Left forelimb (tissue), 1 donor: ENCODE measurements around the gene GTF2E1.
A peak's percentile ranks its signal among the peaks of the same experiment; 100 is the strongest.
"Not testable (repeated sequence)": the region's sequence is repeated elsewhere in the genome, so short reads cannot be mapped to it uniquely, and the experiment has no call there.

Experiments used
- DNase-seq: peaks from one replicate; pipeline ENCODE4 v3.0.0-alpha.2; 2018; ENCODE audit warnings: low spot score

Gene GTF2E1

DNA sequence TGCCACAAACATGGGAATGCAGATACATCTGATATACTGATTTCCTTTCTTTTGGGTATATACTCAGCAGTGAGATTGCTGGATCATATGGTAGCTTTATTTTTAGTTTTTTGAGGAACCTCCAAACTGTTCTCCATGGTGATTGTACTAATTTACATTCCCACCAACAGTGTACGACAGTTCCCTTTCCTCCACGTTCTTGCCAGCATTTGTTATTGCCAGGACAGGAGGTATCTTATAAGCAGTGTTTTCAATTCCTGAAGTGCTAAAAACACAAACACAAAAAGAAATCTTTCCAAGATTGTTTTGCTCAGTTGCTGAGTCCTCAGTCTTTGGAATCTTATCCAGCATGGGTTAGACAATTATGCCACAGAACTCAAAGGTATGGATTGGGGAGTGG lies 13.5 kb downstream of the GTF2E1 start:
- DNase-seq: no peak

DNA sequence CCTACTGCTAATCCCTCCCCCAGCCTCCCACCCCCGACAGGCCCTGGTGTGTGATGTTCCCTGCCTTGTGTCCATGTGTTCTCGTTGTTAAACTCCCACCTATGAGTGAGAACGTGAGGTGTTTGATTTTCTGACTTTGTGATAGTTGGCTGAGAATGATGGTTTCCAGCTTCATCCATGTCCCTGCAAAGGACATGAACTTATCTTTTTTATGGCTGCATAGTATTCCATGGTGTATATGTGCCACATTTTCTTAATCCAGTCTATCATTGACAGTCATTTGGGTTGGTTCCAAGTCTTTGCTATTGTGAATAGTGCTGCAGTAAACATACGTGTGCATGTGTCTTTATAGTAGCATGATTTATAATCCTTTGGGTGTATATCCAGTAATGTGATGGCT lies 16.0 kb downstream of the GTF2E1 start:
- DNase-seq: not testable (repeated sequence)

DNA sequence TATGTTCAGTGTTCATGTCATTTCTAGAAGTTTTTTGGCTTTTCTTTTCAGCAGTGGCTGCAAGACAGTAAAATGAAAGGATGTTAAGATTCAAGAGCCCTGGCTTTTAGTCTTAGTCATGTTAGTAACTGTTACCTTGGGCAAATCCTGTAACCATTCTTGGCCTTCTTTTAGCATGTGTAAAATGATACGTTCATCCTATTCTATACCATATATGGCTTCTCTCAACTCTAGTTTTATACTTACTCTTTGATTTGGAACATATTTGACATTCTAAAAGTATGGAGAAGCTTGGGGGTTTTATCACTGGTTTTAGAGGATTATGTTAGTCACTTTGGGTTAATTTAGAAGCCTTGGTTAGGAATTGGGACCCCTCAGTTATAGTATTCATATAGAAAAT lies 20.1 kb downstream of the GTF2E1 start:
- DNase-seq: no peak

DNA sequence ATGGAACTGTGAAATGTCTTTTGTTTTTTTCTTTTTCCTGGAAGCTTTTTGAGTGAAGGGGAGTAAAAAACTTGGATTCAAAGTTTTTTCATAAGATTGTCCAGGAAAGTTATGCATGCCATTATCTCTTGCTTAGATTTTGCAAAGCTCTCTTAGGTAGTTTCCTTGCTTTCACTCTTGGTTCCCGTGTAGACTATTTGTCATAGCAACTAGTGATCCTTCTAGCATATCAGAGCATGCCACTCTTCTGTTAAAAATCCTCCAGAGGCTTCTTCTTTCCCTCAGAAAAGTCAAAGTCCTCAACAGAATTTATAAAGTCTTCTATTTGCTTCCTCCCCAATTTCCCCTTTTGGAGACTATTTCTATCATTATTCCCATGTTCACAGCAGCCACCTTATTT lies 21.1 kb downstream of the GTF2E1 start:
- DNase-seq: no peak

DNA sequence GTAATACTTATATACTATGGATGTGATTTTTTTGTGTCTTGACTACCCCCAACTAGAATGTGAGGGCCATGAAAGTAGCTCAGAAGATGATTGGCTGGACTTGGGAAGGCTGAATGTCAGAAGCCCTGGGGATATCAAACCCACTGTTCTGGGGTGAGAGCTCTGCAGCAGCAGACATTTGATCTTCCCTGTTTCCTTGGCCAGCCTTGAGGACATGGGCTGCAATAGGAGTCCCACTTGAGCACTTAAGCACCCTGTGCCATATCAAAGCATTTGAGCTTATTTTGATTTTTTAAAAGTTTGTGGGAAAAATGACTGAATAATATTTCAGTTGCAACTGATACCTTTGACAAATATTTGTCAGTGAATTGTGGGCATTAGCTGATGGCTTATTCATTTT lies 21.7 kb downstream of the GTF2E1 start:
- no peak for DNase-seq

DNA sequence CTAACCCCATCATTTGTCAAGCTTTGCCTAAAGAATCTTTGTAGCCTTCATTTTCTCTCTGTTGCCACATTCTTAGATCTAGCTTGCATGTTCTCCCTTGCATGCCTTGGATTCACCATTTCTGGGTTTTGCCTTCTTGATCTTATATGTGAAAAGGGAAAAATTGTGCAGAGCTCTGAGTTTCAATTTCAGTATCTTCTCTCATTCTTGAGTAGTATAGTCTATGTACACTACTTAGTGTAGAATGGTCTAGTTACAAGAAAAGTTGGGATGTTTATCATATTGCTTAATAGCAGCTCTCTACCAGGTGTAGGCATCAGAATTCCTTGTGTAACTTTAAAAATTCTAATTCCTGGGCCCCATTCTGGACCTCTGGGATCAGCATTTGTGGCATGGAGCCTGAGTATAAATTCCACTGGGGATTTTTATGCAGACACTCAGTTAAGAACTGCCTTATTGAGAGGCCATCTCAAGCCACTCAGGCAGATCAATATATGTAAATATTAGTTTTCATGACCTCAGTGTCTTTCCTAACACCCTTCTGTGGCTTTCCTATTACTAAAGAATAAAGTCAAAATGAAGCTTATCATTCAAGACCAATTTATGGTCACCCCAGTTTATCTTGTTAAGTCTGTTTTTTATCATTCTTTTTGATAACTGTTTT lies 23.4 kb downstream of the GTF2E1 start:
- DNase-seq: no peak

DNA sequence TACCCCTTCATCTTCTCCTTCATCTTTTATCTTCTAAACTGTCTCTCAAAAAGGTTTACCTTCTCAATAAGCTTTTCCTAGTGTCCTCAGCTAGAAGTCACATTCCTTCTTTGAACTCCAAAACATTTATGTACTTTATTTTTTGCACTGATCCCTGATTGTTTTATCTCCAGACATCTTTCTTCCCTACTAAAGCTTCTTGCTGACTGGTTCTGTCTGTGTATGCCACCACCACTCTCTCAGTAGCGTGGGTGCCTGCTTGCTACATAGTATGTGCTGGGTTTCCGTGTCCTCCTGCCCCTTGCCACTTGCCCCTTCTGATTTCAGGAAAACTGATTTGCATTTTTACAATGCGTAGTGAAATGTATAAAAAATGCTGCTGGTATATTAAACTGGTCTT lies 24.0 kb downstream of the GTF2E1 start:
- no peak for DNase-seq

DNA sequence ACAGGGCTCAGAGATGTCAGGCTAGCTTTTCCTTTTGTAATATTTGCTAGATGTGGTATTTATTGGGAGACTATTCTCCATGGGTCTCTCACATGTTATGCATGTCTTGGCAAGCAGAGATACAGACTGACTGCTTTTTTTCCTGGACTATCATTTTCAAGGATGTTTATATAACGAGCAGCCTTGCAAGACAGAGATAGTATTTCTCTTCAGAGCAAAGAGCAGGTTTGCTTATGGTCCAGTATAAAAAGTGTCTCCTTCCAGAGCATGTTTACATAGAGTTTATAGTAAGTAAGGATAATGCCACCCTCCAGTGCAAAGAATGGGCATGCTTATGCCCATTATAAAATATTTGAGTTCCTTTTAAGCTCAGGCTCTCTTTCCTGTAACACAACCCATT lies 24.6 kb downstream of the GTF2E1 start:
- DNase-seq: no peak

DNA sequence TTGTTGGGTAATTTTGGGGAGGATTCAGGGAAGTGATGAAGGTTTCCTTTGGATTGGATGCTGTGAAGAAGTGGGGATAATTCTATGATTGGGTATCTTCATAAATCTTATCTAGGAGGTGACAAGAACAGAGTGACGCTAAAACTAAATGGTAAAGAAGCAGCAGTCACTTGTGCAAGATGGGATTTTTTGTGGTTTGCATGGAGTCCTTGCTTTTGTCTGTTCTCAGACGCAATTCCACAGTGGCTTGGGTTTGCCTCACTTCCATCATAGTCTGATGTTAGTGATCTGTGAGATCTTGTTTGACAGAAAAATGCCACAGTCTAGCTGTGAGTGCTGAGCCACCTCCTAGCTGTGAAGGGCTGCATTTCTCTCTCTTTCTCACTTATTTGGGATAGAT lies 26.9 kb downstream of the GTF2E1 start:
- DNase-seq: no peak

DNA sequence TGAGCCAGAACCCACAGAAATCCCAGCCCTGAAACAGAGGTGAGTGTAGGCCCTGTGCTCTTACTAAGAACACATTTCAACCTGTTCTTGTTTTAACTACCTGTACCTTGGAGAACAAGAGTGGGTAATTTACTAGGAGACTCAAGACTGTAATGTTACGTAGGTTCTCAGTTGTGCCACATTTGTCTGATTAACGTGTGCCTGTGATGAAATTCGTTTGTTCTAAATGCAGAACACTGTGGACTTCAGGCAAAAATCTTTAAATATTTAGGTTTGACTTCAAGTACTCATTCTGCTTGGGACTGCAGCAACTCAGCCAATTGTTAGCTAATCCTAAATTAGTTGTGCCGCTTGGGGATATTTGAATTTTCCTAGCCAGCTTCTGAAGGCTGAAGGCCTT lies 28.3 kb downstream of the GTF2E1 start:
- no peak for DNase-seq

DNA sequence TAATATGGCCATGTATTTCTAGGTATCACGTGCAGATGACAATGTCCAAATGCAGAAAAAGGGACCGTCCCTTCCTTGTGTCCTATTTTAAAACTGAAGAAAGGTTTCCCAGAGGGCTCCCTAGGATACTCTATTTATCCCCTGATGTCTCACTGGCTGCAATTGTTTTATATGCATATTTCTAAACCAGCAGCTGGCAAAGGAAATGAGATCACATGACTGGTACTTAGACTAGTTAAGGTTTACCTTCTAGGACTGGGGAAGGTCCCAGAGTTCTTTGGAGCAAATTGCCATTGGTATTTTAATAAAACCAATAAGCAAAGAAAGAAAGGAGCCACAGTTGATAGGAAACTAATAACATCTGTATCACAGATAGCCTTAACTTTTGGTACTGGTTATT lies 29.5 kb downstream of the GTF2E1 start:
- DNase-seq: no peak

DNA sequence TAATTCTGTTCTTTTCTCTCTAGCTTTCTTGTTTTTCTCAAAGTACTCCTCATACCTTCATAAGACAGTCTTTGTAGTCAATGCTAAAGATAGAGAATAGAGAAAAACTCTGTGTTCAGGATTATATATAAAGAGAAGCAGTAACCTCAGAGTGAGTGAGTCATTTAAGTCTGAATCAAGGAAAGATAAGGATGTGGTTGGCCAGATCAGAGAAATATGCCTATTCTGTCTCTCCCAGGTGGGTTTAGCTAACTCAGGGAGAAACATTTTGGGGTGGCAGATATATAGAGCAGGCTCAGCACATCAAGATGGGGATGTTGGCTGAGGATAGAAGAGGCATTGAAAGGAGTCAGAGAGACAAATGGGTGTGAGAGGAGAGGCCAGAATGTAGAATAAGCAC lies 31.4 kb downstream of the GTF2E1 start:
- DNase-seq: no peak

DNA sequence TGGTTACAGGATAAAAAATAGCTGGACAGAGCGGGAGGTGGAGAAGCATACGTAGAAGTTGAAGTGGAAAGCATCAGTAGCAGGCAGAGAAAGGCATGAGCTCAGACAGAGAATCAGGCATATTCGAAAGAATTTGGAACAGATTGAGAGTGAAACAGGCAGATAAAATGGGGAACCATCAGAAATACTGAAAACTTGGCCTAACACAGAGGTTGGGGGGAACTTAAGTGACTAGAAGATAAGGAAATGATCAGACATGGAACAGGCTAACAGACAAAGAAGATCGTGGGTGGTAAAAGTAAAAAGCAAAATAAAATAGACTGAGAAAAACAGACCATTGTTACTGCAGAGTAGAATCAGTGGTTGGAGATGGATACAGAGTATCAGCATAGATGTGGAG lies 32.9 kb downstream of the GTF2E1 start:
- no peak for DNase-seq

DNA sequence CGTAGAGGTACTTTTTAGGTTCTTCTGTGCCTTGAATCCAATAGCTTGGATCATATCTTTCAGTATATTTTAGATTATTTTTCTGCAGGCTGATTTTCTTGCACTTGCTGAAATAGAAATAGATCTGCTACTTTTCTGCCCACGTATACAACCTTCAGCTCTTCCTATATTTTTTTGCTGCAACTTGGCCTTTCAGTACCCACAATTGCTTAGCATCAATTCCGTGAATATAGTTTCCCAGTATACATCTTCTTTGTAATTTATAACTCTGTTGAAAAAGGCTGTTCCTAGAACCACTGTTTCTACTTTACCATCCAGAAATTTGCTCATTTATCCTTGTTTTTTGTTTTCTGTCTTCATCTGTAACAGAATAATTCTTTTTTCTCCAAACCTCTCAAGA lies 36.2 kb downstream of the GTF2E1 start:
- no peak for DNase-seq

DNA sequence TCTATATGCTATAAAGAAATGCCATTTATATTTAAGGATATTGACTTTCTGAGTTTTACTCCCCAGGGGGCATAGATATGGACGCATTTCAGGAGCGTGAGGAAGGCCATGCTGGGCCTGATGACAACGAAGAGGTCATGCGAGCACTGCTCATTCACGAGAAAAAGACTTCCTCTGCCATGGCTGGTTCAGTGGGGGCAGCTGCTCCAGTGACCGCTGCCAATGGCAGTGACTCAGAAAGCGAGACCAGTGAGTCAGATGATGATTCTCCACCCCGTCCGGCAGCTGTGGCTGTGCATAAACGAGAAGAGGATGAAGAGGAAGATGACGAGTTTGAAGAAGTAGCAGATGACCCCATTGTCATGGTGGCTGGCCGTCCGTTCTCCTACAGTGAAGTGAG lies 38.4 kb downstream of the GTF2E1 start:
- DNase-seq: no peak

DNA sequence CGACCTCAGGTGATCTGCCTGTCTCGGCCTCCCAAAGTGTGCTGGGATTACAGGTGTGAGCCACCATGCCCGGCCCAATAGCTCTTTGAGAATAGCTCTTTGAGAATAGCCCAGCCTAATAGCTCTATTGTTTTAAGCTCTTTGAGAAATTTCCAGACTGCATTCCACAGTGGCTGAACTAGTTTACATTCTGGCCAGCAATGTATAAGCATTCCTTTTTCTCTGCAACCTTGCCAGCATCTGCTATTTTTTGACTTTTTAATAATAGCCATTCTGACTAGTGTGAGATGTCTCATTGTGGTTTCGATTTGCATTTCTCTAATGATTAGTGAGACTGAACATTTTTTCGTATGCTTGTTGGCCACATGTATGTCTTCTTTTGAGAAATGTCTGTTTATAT lies 43.3 kb downstream of the GTF2E1 start:
- DNase-seq: not testable (repeated sequence)

DNA sequence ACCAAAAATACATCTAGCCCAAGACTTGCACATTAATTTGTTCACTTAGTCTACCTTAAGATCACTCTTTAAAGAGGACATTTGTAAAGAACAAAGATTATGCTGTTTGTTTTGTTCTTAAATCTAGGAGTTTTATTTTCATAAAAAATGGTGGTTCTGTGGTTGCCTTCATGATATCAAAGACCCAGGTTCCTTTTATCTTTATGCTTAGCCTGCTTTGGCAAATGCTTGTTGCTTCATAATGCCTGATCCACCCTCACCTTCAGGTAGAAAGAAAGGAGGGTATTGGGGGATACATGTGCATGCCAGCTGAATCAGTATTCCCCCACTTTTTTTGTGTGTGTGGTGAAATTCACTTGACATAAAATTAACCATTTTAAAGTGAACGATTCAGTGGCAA lies 48.5 kb downstream of the GTF2E1 start:
- no peak for DNase-seq

DNA sequence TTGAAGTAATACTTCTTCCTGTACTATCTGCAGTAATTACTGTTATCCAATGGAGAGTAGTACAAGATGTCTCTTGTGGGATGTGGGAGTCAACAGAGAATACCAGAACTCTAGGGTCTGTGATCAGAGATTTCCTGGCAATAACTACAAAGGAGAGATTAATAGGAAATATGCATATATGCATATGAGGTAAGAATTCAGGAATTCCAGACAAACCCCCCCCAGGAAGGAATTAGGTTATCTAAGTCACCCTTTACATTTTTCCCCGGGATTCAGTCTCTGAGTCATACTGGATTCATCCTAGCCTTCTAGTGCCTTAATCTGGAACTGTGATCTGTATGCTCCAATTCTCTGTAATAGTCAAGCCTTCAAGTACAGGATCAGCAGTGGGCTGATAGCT lies 49.4 kb downstream of the GTF2E1 start:
- DNase-seq: no peak

DNA sequence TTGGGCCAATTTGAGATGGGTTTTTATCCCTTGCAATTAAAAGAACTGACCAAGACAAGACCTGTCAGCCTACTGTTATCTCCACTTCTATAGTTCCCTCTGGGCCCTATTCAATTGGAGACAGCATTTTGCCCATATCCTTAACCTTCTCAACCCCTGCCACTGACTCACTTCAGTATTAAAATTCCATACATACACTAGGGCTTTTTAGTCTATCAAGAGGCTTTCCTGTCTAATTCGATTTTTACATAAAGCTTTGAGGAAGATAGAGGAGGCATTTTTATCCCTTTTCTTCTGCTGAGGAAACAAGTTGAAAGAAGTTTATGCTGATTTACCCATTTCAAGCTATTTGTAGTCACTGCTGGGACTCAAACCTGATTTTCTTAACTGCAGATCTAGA lies 51.1 kb downstream of the GTF2E1 start:
- no peak for DNase-seq

DNA sequence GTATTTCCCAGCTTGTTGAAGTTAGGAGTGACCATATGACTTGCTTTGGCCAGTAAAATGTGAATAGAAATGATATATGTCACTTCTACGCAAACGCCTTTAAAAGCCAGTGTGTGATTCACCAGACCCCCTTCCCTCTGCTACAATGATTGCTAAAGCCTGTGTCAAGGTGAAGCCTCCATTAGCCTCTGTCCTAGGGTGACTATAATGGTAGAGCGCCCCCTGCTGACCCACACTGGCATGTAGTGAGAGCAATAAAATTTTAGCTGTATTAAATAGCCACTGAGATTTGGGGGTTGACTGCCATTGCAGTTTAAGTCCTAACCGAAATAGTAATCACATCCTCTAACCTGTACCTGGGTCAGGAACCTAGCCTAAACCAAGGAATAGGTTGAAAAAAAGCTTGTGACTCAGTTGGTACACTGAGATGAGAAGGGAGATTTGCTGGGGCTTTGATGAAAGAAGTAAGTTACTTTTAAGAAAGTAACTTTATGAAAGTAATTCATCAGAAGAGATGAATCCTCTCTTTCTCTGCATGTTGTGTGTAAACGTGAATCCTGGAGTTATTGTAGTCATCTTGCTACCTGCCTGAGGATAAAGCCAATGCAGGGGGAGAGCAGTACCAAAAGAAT lies 52.6 kb downstream of the GTF2E1 start:
- peak; percentile 70 for DNase-seq

DNA sequence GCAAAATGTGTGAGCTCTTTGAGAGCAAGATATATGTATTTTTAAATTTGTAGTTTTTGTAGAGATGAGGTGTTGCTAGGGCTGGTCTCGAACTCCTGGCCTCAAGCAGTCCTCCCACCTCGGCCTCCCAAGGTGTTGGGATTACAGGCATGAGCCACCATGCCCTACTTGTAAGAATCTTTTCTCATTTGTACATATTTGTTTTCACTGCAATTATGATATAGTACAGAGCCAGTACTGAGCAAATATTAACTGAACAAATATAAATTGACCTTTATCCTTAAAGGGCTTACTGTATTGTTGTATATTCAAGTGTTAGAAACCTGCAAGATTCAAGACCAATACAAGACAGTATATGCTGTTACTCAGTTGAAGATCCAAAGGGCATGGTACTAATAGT lies 53.4 kb downstream of the GTF2E1 start:
- no peak for DNase-seq

DNA sequence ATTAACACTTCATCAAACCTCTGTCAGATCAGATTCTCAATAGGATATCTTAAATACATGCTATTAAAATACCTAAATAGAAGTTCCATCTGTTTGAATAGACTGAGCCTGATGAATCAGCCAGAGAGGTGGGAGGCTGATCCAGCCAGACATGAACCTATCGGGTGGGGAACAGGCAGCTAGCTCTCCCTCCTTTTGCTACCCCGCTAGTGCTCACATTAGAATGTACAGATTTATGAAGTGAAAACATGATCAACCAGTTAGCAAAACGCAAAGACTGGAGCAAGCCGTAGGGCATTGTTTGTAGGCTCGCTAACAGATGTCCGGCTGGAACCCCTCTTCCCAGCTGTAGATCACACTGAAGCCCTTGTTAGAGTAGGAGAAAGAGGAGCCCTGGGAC lies 54.4 kb downstream of the GTF2E1 start:
- no peak for DNase-seq

DNA sequence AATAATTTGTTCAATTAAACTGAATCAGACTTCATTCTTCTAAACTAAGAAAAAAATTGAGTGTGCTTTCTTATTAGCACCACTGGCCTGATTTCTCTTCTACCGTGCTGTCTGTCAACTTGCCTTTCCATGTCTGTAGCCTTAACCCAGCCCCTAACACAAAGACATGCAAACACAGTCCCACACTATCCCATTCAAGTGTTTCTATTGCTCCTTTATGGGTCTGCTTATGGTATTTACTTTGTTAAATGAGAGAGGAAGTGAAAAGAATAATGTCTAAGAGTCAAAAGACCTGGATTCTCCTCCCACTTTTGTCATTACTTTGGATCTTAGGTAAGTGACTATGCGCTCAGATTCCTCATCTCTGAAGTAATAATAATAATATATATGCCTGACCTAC lies 55.3 kb downstream of the GTF2E1 start:
- no peak for DNase-seq

DNA sequence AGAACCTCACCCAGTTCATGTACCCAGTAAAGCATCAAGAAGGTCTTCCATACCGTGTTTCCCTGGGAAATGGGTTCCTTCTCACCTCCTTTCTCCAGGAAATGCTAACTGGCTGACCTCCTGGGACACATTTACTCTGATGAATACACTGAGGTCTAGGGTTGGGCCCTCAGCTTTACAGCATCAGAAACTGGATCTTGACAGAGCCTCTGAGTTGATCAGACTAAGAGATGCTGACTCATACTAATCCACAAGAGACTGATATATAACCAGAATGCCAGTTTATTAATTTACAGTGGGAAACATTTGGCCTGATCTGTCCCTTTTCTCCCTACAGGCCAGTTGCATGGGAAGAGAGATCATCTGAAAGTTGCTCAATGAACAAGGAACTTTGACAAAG lies 55.8 kb downstream of the GTF2E1 start:
- no peak for DNase-seq
